HG02798 (cell line): ENCODE results near the gene LCE2C.
"Not testable (repeated sequence)": the region's sequence is repeated elsewhere in the genome, so short reads cannot be mapped to it uniquely, and the experiment has no call there.

Source experiments
- ATAC-seq: cut with Tn5 transposase; IDR thresholded peaks from one replicate; pipeline ENCODE4 v1.9.1; 2021; ENCODE audit warnings: mild to moderate bottlenecking; ENCODE audit not compliant: unreplicated experiment, poor library complexity

LCE2C gene

DNA sequence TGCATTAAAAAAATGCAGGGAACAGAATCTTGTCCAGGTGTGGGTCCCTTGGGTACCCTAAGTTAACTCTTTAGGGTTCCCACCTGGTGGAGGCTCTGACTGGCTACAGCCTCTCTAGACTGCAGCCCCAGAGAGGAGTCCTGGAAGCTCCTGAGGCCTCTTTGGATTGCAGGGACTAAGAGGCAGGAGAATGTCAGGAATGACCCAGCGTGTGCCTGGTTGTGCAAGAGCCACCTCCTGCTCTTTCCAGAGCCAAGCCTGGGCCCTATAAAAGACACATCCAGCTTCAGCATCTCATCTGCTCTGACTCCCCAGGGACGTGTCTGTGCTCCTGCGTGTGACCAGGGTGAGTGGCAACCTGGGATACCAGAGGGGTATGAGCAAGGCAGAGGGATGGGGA is at the start of gene LCE2C:
TSS of gene LCE2C (plus strand) at position 297 of the 400 bp plus-strand sequence. CDS start 737 bp downstream, outside the sequence.
- ATAC-seq, result not testable (repeated sequence)

DNA sequence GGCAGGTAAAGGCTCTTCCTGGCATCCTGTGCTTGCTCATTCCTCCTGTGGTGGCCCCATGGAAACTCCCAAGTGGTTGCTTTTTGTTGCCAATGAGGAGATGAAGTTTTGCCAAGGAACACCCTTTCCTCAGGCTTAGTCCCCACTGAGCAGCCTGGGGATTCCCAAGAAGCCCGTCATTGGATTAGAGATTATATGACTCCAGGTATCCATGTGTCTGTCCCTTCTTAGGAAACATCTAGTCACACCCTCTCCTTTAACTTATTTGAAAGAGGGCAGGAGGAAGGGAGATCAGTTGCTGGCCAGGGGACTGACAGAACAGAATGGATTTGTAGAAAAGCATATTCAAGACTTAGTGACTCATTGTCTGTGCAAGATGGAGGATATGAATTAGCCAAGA is 48.3 kb upstream of the LCE2C start:
- no peak for ATAC-seq

DNA sequence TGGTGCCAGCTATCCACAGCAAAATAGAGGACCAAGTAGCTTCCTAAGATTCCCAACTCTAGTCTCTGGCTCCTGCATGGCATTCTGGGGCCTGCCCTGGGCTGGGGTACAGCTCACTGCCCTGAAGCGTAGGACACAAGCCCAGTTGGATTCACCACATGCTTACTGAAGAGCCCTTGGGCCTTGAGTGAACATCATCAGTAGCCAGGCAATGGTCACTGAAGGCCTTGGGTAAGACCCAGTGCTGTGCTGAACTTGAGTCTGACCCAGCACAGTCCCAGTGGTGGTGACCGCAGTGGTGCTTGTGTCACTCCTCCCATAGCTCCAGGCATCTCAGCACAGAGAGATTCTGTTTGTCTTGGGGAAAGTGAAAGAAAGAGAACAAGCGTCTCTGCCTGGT is 44.5 kb upstream of the LCE2C start:
- ATAC-seq, result no peak

DNA sequence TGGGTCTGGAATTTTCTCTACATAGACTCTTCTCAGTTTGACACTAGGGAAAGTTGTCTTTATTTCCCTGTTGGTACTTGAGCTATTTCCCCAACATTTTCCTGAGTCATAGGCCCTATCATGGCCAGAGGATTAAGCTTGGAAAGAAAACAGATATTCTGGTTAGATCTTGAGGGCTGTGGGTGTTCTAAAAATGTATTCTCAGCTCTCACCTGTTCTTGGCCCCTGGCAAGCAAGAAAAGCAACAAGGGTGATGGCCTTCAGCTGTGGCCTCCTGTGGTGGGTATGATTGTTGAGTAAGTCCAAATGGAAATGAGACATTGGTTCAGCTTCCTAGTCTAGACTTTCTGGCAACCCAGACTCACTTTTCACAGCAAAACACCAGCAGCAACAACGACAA is 34.7 kb upstream of the LCE2C start:
- ATAC-seq, result no peak

GRCh38 chr1:152643945-152644344 is 31.1 kb upstream of the LCE2C start:
- ATAC-seq, result no peak

DNA sequence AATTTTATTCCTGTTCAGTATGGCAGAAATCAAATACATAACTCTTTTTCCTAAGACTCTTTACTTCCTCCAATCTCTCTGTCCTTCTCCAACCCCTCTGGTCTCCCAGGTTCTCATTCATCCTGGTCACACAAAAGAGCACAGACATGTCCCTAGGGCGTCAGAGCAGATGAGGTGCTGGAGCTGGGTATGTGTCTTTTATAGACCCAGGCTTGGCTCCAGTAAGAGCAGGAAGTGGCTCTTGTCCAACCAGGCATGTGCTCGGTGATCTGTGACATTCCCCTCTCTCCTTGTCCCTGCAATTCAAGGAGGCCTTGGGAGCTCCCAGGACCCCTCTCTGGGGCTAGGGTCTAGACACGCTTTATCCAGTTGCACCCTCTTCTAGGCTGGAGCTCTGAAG is 29.9 kb upstream of the LCE2C start:
- ATAC-seq, result no peak

- ATAC-seq, result no peak
Observed at GRCh38 chr1:152646656-152647055, 28.4 kb upstream of the LCE2C start.

- ATAC-seq, result peak; percentile 66
Observed at GRCh38 chr1:152654110-152654509, 21.0 kb upstream of the LCE2C start.

- no peak for ATAC-seq
Observed at GRCh38 chr1:152656459-152656858, 18.6 kb upstream of the LCE2C start.

DNA sequence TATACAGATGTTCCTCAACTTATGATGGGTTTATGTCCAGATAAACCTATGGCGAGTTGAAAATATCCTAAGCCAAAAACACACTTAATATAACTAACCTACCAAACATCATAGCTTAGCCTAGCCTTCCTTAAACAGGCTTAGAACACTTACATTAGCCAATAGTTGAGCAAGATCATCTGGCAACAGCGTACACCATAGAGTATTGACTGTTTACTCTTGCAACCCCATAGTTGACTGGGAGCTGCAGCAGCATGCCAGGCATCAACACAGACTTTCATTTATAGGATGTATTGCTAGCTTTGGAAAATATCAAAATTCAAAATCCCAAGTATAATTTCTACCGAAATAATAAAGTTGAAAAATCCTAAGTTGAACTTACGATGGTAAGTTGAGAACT is 17.4 kb upstream of the LCE2C start:
- no peak for ATAC-seq

DNA sequence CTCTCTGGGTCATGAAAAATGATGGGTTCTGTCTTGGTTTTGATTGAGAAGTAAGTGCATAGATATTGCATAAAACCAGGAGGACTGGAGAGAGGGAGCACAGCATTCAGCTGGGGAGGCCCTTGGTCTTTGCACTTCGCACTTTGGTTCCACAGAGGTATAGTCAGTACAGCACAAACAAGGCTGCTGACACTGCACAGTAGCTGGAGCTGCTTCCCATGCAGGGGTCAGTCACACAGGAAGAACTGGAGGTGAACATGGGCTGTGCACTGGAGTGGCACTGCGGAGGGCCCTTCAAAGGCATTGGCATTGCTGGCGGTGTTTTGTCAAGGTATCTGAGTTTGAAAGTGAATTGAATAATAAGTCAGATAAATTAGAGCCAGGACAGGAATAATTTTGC is 16.4 kb upstream of the LCE2C start:
- ATAC-seq, result no peak

DNA sequence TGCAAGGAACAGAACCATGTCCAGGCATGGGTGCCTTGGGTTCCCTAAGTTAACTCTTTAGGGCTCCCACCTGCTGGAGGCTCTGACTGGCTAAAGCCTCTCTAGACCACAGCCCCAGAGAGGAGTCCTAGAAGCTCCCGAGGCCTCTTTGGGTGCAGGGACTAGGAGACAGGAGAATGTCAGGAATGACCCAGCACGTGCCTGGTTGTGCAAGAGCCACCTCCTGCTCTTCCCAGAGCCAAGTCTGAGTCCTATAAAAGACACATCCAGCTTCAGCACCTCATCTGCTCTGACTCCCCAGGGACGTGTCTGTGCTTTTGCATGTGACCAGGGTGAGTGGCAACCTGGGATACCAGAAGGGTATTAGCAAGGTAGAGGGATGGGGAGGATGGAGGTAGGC is 12.0 kb upstream of the LCE2C start, which contains the start of gene LCE2D:
TSS of gene LCE2D (plus strand) at position 283 of the 400 bp plus-strand sequence. CDS start 726 bp downstream, outside the sequence.
- no peak for ATAC-seq

- not testable (repeated sequence) for ATAC-seq
Observed at GRCh38 chr1:152666171-152666570, 8.9 kb upstream of the LCE2C start.

- ATAC-seq, result no peak
Observed at GRCh38 chr1:152667648-152668047, 7.4 kb upstream of the LCE2C start.

GRCh38 chr1:152673016-152673415 is 2.1 kb upstream of the LCE2C start:
- no peak for ATAC-seq

- ATAC-seq, result no peak
Observed at GRCh38 chr1:152679459-152679858, 4.4 kb downstream of the LCE2C start.

DNA sequence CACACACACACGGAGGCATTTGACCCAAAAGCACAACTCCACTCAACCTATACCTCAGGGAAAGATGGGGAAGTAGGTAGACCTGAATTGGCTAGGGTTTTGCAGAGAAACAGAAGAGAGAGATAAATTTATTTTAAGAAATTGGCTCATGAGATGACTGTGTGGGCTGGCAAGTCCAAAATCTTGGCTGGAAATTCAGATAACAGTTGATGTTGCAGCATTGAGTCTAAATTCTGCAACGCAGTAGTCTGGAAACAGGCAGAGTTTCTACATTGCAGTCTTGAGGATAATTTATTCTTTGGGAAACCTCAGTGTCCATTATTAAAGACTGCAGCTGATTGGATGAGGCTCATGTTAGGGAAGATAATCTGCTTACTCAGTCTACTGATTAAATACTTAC is 6.5 kb downstream of the LCE2C start:
- no peak for ATAC-seq

DNA sequence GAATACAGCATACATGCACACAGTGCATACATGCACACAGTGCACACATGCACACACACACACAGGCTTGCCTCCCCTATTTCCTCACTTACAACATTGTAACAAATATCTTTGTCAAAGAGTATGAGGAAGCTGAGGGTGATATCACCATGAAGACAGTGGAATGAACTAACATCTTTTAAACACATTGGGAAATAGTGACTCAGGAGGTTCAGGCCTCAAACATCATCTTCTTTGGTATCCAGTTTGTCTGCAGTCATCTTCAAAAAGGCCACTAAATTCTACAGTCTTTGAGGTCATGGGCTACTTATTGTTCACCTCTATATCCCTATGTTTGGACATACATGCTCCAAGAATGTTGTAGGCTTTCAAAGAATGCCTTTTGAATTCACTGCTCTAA is 8.8 kb downstream of the LCE2C start:
- ATAC-seq, result no peak

DNA sequence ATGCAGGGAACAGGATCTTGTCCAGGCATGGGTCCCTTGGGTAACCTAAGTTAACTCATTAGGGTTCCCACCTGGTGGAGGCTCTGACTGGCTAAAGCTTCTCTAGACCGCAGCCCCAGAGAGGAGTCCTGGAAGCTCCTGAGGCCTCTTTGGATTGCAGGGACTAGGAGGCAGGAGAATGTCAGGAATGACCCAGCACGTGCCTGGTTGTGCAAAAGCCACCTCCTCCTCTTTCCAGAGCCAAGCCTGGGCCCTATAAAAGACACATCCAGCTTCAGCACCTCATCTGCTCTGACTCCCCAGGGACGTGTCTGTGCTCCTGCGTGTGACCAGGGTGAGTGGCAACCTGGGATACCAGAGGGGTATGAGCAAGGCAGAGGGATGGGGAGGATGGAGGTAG is 10.7 kb downstream of the LCE2C start, which contains the start of gene LCE2B:
TSS of gene LCE2B (plus strand) at position 301 of the 400 bp plus-strand sequence. CDS start 721 bp downstream, outside the sequence.
- ATAC-seq, result not testable (repeated sequence)

DNA sequence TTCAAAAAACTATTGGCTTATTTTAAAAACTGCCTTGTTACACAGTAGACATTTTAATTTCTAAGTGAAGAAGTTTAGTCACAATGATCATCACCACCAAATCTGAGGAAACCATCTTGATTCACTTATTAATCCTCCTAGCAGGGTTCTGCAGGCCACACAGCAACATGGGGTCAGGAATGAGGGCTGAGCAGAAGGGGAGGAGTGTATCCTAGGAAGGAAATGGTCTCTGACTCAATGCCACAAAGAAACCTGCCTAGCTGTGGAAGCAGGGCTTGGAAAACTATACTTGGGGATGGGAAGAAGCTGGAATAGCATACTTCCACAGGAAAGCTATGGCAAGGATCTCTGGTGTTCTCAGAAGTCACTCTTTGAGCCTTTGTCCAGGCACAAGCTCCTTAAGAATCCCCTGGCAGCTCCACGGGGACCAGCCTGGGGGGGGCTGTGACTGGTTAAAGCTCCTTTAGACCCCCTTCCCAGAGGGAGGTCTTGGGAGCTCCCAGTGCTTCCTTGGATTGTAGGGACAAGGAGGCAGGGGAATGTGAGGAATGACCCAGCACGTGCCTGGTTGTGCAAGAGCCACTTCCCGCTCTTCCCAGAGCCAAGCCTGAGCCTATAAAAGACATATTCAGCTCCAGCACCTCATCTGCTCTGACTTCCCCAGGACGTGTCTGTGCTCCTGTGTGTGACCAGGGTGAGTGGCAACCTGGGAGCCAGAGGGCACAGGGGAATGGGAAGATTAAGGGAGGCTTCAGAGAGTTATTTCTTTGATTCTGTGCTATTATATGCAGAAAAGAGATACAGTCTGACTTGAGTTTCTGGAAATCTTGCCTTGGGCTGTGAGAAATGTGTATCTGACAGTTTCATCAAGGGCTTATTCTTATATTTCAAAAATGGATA is 22.9 kb downstream of the LCE2C start, which contains the start of gene LCE2A:
TSS of gene LCE2A (plus strand) at position 645 of the 900 bp plus-strand sequence. CDS start 557 bp downstream, outside the sequence.
- no peak for ATAC-seq

GRCh38 chr1:152699746-152700145 is 24.7 kb downstream of the LCE2C start:
- no peak for ATAC-seq

GRCh38 chr1:152707860-152708259 is 32.8 kb downstream of the LCE2C start, which contains the start of gene LCE4A:
LCE4A (plus strand) TSS chr1:152708160; CDS start chr1:152709076, 916 bp downstream.
- no peak for ATAC-seq
